ENCODE measurements around the gene CENPS. TPM values are rescaled to one million over a fixed set of nuclear protein-coding genes. Genes with fewer than 3 reads are reported as not detected.

Gene CENPS
- total and polyA plus RNA-seq, 2 donors from 2014 or later: 21.9 to 45.1 TPM

- H3K4me1 ChIP-seq (ENCODE audit: control insufficient read depth in 2 of 3, insufficient read depth in 2 of 3, low read depth in 1 of 3, low read length in 3 of 3): peaks cover 0 to 9% (median 5%) of the 10 kb centered on the region in 3 donors
- no peak overlapping the region for H3K27ac ChIP-seq (ENCODE audit: low read depth in 2 of 2, low read length in 2 of 2)
- H3K36me3 ChIP-seq (ENCODE audit: control insufficient read depth in 2 of 3, insufficient read depth in 3 of 3, low read length in 3 of 3): peaks cover 9 to 21% (median 11%) of the 10 kb centered on the region in 3 donors
- intact Hi-C loops (cut with DNase I): no loop called here
- TF ChIP-seq CTCF (IDR thresholded peaks at IDR 0.05; ENCODE audit: borderline replicate concordance, extremely low read depth, insufficient read depth): no peak
- peak overlapping the region; percentile 33 to 73 (median 69) for H3K9ac ChIP-seq (ENCODE audit: low read length in 3 of 3)
- H3K27me3 ChIP-seq (ENCODE audit: control insufficient read depth, insufficient read depth, low read length): no peaks in the 10 kb centered on the region
- DNase-seq (peak in 1 of 5 donors; percentile 75), FAIRE-seq (no peak)
- peak overlapping the region; percentile 71 to 87 (median 80) for H3K4me3 ChIP-seq (ENCODE audit: low read length in 3 of 3)
- H3K9me3 ChIP-seq (ENCODE audit: control insufficient read depth in 2 of 3, insufficient read depth in 1 of 3, low read length in 3 of 3): no peaks in the 10 kb centered on the region
These were observed 30.7 kb upstream of the CENPS start for GRCh38 chr1:10399444-10399941.

GRCh38 chr1:10400013-10400412 lies 30.2 kb upstream of the CENPS start:
- DNase-seq: no peak
- peak overlapping the region in 1 of 3 donors; percentile 69 for H3K9ac ChIP-seq (ENCODE audit: low read length in 3 of 3)
- no peaks in the 10 kb centered on the region for H3K9me3 ChIP-seq (ENCODE audit: control insufficient read depth in 2 of 3, insufficient read depth in 1 of 3, low read length in 3 of 3)
- TF ChIP-seq CTCF (IDR thresholded peaks at IDR 0.05; ENCODE audit: borderline replicate concordance, extremely low read depth, insufficient read depth): no peak
- H3K27ac ChIP-seq (ENCODE audit: low read depth in 2 of 2, low read length in 2 of 2): no peak overlapping the region
- intact Hi-C loops (cut with DNase I): no loop called here
- no peaks in the 10 kb centered on the region for H3K27me3 ChIP-seq (ENCODE audit: control insufficient read depth, insufficient read depth, low read length)
- peaks cover 12 to 25% (median 13%) of the 10 kb centered on the region in 3 donors for H3K36me3 ChIP-seq (ENCODE audit: control insufficient read depth in 2 of 3, insufficient read depth in 3 of 3, low read length in 3 of 3)
- H3K4me1 ChIP-seq (ENCODE audit: control insufficient read depth in 2 of 3, insufficient read depth in 2 of 3, low read depth in 1 of 3, low read length in 3 of 3): peaks cover 0 to 9% (median 5%) of the 10 kb centered on the region in 3 donors
- peak overlapping the region; percentile 71 to 87 (median 80) for H3K4me3 ChIP-seq (ENCODE audit: low read length in 3 of 3)
- FAIRE-seq: no peak

- no peak overlapping the region for H3K27ac ChIP-seq (ENCODE audit: low read depth in 2 of 2, low read length in 2 of 2)
- H3K27me3 ChIP-seq (ENCODE audit: control insufficient read depth, insufficient read depth, low read length): no peaks in the 10 kb centered on the region
- TF ChIP-seq CTCF (IDR thresholded peaks at IDR 0.05; ENCODE audit: borderline replicate concordance, extremely low read depth, insufficient read depth): no peak
- no peaks in the 10 kb centered on the region for H3K9me3 ChIP-seq (ENCODE audit: control insufficient read depth in 2 of 3, insufficient read depth in 1 of 3, low read length in 3 of 3)
- no peak for FAIRE-seq
- intact Hi-C loops (cut with DNase I): no loop called here
- peaks cover 0 to 9% (median 5%) of the 10 kb centered on the region in 3 donors for H3K4me1 ChIP-seq (ENCODE audit: control insufficient read depth in 2 of 3, insufficient read depth in 2 of 3, low read depth in 1 of 3, low read length in 3 of 3)
- DNase-seq: no peak
- H3K36me3 ChIP-seq (ENCODE audit: control insufficient read depth in 2 of 3, insufficient read depth in 3 of 3, low read length in 3 of 3): peaks cover 12 to 28% (median 16%) of the 10 kb centered on the region in 3 donors
- H3K9ac ChIP-seq (ENCODE audit: low read length in 3 of 3): no peak overlapping the region
- H3K4me3 ChIP-seq (ENCODE audit: low read length in 3 of 3): no peak overlapping the region
These were observed 29.0 kb upstream of the CENPS start for GRCh38 chr1:10401281-10401680.

Data from kidney (tissue), 14 donors.